H1 (cell line): ENCODE data around the gene MRPL1. TPM values are rescaled to one million over a fixed set of nuclear protein-coding genes. Genes with fewer than 3 reads are reported as not detected.
"Not testable (repeated sequence)": the region's sequence is repeated elsewhere in the genome, so short reads cannot be mapped to it uniquely, and the experiment has no call there.

Experiments used
- CTCF ChIA-PET: fragments of 300-600 bp; sonication (Branson Sonifier 250); formaldehyde crosslinking; loops from one replicate; lab custom pipeline; 2021; ENCODE audit not compliant: partially characterized antibody; lab: Charles Lee
- POLR2A ChIA-PET: fragments of 300-600 bp; sonication (Branson Sonifier 250); formaldehyde crosslinking; loops from one replicate; lab custom pipeline; 2021; ENCODE audit warnings: inconsistent platforms; ENCODE audit not compliant: partially characterized antibody; lab: Charles Lee
- DNase-seq, 2 experiments: peaks; one replicate each; pipeline versions ENCODE4 v3.0.0 to v3.0.0-alpha.2; 2010 to 2022; ENCODE audit warnings: low spot score in 2 of 2, low read depth in 1 of 2, mixed read lengths in 1 of 2
- FAIRE-seq: peaks from 2 replicates; lab custom pipeline; 2011; peaks lifted over from hg19 to GRCh38; lab: Jason Lieb, UNC
- H2AFZ ChIP-seq: 2 replicates; pipeline ENCODE4 v1.8.1; 2012; ENCODE audit warnings: low read length, inconsistent platforms
- H2AK5ac ChIP-seq: 2 replicates; pipeline ENCODE4 v1.6.1; 2013; ENCODE audit warnings: low read depth, low read length
- H2BK120ac ChIP-seq: replicated peaks from 2 replicates; pipeline ENCODE3; 2013; ENCODE audit warnings: low read depth, low read length, inconsistent platforms
- H2BK12ac ChIP-seq: 2 replicates; pipeline ENCODE4 v1.6.1; 2013; ENCODE audit warnings: low read depth, low read length
- H2BK15ac ChIP-seq: 2 replicates; pipeline ENCODE4 v1.6.1; 2013; ENCODE audit warnings: low read length
- H2BK20ac ChIP-seq: 2 replicates; pipeline ENCODE4 v1.6.1; 2013; ENCODE audit warnings: low read length
- H2BK5ac ChIP-seq: 2 replicates; pipeline ENCODE4 v1.6.1; 2013; ENCODE audit warnings: low read depth, low read length
- H3K14ac ChIP-seq: 2 replicates; pipeline ENCODE4 v1.6.1; 2013; ENCODE audit warnings: inconsistent platforms; ENCODE audit not compliant: insufficient read length
- H3K18ac ChIP-seq: 2 replicates; pipeline ENCODE4 v1.6.1; 2013; ENCODE audit warnings: low read length; ENCODE audit errors: extremely low read depth
- H3K23ac ChIP-seq: 2 replicates; pipeline ENCODE4 v1.6.1; 2013; ENCODE audit warnings: inconsistent platforms; ENCODE audit not compliant: insufficient read length
- H3K23me2 ChIP-seq: 2 replicates; pipeline ENCODE4 v1.6.1; 2013; ENCODE audit warnings: low read depth, low read length
- H3K27ac ChIP-seq: 2 replicates; pipeline ENCODE4 v1.6.1; 2011; ENCODE audit warnings: low read depth, low read length, inconsistent platforms
- H3K27me3 ChIP-seq, 4 experiments: replicated peaks in 1 of 4; 1 replicate in 1 of 4; 2 replicates in 3 of 4; pipeline versions ENCODE4 v1.6.1 to v1.8.1; 2011 to 2013; ENCODE audit warnings: low read length in 3 of 4, mild to moderate bottlenecking in 3 of 4, inconsistent platforms in 2 of 4, mixed read lengths in 2 of 4, moderate library complexity in 1 of 4; ENCODE audit not compliant: control insufficient read depth in 3 of 4, insufficient read depth in 3 of 4; ENCODE audit errors: extremely low read depth in 1 of 4
- H3K36me3 ChIP-seq, 4 experiments: 2 replicates each; pipeline versions ENCODE4 v1.6.1 to v1.8.1; 2011 to 2013; ENCODE audit warnings: mild to moderate bottlenecking in 4 of 4, low read length in 3 of 4, moderate library complexity in 2 of 4, control low read depth in 1 of 4, inconsistent platforms in 1 of 4; ENCODE audit not compliant: insufficient read depth in 4 of 4, control insufficient read depth in 2 of 4
- H3K4ac ChIP-seq: replicated peaks from 2 replicates; pipeline ENCODE3; 2013; ENCODE audit warnings: low read length, low read depth, mixed read lengths, inconsistent platforms; ENCODE audit not compliant: insufficient read length
- H3K4me1 ChIP-seq, 4 experiments: replicated peaks in 1 of 4; 1 replicate in 1 of 4; 2 replicates in 3 of 4; pipeline versions ENCODE4 v1.6.1 to v1.8.1; 2011 to 2013; ENCODE audit warnings: low read length in 3 of 4, inconsistent platforms in 2 of 4, mixed read lengths in 1 of 4; ENCODE audit not compliant: insufficient read depth in 4 of 4, control insufficient read depth in 3 of 4
- H3K4me2 ChIP-seq, 2 experiments: 2 replicates each; pipeline versions ENCODE4 v1.6.1 to v1.8.1; 2011 to 2013; ENCODE audit warnings: low read depth in 2 of 2, low read length in 2 of 2, control low read depth in 1 of 2, inconsistent platforms in 1 of 2, mild to moderate bottlenecking in 1 of 2; ENCODE audit not compliant: insufficient read depth in 1 of 2
- H3K4me3 ChIP-seq, 4 experiments: fragments of 200-600, 300-600 bp in 1 of 4; sonication (generic), shearing (Covaris generic), sonication (Bioruptor Twin) in 1 of 4; 2 replicates each; pipeline versions ENCODE4 v1.5.1 to v1.8.1; 2011 to 2016; ENCODE audit warnings: low read length in 4 of 4, low read depth in 3 of 4, control low read depth in 2 of 4, inconsistent platforms in 2 of 4, mild to moderate bottlenecking in 2 of 4, mixed read lengths in 1 of 4, moderate library complexity in 1 of 4; ENCODE audit not compliant: insufficient read depth in 2 of 4; ENCODE audit errors: extremely low read depth in 1 of 4
- H3K56ac ChIP-seq: replicated peaks from 2 replicates; pipeline ENCODE3; 2013; ENCODE audit warnings: low read depth, mild to moderate bottlenecking, mixed read lengths, low read length, inconsistent platforms; ENCODE audit not compliant: insufficient read length
- H3K79me1 ChIP-seq: 2 replicates; pipeline ENCODE4 v1.6.1; 2013; ENCODE audit warnings: low read depth, low read length, control low read depth
- H3K79me2 ChIP-seq, 2 experiments: 2 replicates each; pipeline versions ENCODE4 v1.6.1 to v1.8.1; 2012 to 2013; ENCODE audit warnings: low read length in 2 of 2, mild to moderate bottlenecking in 2 of 2, inconsistent platforms in 1 of 2; ENCODE audit not compliant: insufficient read depth in 2 of 2, control insufficient read depth in 1 of 2
- H3K9ac ChIP-seq, 4 experiments: replicated peaks in 1 of 4; 1 replicate in 1 of 4; 2 replicates in 3 of 4; pipeline versions ENCODE4 v1.6.1 to v1.8.1; 2011 to 2013; ENCODE audit warnings: low read depth in 3 of 4, low read length in 3 of 4, control low read depth in 2 of 4, mild to moderate bottlenecking in 2 of 4, moderate library complexity in 2 of 4, inconsistent platforms in 1 of 4; ENCODE audit errors: extremely low read depth in 1 of 4
- H3K9me3 ChIP-seq, 2 experiments: 2 replicates each; pipeline versions ENCODE4 v1.6.1 to v1.8.1; 2012 to 2013; ENCODE audit warnings: mild to moderate bottlenecking in 2 of 2, moderate library complexity in 2 of 2, control low read depth in 1 of 2, inconsistent platforms in 1 of 2, low read depth in 1 of 2, low read length in 1 of 2, mixed read lengths in 1 of 2; ENCODE audit not compliant: insufficient read depth in 2 of 2
- H4K20me1 ChIP-seq, 2 experiments: replicated peaks in 1 of 2; 2 replicates each; pipeline versions ENCODE3 to v1.8.1; 2011 to 2013; ENCODE audit warnings: inconsistent platforms in 2 of 2, low read length in 2 of 2, mild to moderate bottlenecking in 1 of 2; ENCODE audit not compliant: insufficient read depth in 2 of 2, control insufficient read depth in 1 of 2
- H4K5ac ChIP-seq: 2 replicates; pipeline ENCODE4 v1.6.1; 2013; ENCODE audit warnings: low read length, low read depth, mixed read lengths, inconsistent platforms; ENCODE audit not compliant: insufficient read length
- H4K8ac ChIP-seq: 2 replicates; pipeline ENCODE4 v1.8.0; 2013; ENCODE audit warnings: mild to moderate bottlenecking, moderate library complexity, low read length, inconsistent platforms; ENCODE audit not compliant: insufficient read depth; ENCODE audit errors: extremely low read depth
- H4K91ac ChIP-seq: replicated peaks from 2 replicates; pipeline ENCODE3; 2013; ENCODE audit warnings: low read length, mixed read lengths, inconsistent platforms; ENCODE audit not compliant: insufficient read length
- WGBS, 2 experiments: shearing (Covaris generic) in 1 of 2; methylation state at CpG; one replicate each; pipeline versions ENCODE4 v1.1.6 to v1.1.7; 2013 to 2015; ENCODE audit warnings: low lambda C conversion rate in 2 of 2, mixed read lengths in 2 of 2, inconsistent platforms in 1 of 2, low coverage in 1 of 2, missing lambda C conversion rate in 1 of 2; ENCODE audit not compliant: insufficient replicate concordance in 2 of 2, insufficient coverage in 1 of 2, insufficient read length in 1 of 2; ENCODE audit errors: extremely low coverage in 1 of 2, missing lambda C conversion rate in 1 of 2; 5-methylcytosine and 5-hydroxymethylcytosine counted together
- polyA plus RNA-seq, 7 experiments: library from polyadenylated mRNA; depleted of rRNA in 3 of 7; stranded (reverse) in 5 of 7; unstranded in 2 of 7; fragments of >200 nt in 5 of 7; fragments of 200-250 nt in 2 of 7; gene quantifications; 1 replicate in 5 of 7; 2 replicates in 1 of 7; 4 replicates in 1 of 7; pipeline versions ENCODE4 v1.2.1 to v1.2.3, GENCODE V29; 2011 to 2013; ENCODE audit warnings: missing spikeins in 2 of 7, mixed read lengths in 2 of 7
- total RNA-seq: library from RNA; stranded (reverse); fragmentation: NEBNext Ultra II Directional; extraction: Animal tissue kit (Norgen Biotek cat#: 25700); gene quantifications from 2 replicates; pipeline ENCODE4 v1.2.1, GENCODE V29; 2021

MRPL1 gene
- total and polyA plus RNA-seq, 2 of the 8 experiments (the other 6 are each of a cell fraction or from before 2014, with no cell fraction given): 9.6 to 37.0 TPM

DNA sequence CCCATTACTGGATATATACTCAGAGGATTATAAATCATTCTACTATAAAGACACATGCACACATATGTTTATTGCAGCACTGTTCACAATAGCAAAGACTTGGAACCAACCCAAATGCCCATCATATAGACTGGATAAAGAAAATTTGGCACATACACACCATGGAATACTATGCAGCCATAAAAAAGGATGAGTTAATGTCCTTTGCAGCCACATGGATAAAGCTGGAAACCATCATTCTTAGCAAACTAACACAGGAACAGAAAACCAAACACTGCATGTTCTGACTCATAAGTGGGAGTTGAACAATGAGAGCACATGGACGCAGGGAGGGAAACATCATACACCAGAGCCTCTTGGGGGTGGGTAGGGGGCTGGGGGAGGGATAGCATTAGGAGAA is 111.0 kb downstream of the MRPL1 start:
- H3K79me1 ChIP-seq, H3K4me3 ChIP-seq, H3K18ac ChIP-seq, H3K56ac ChIP-seq, DNase-seq, H2BK12ac ChIP-seq, H4K91ac ChIP-seq, H4K8ac ChIP-seq, H3K4me2 ChIP-seq, H3K79me2 ChIP-seq, POLR2A ChIA-PET, H3K14ac ChIP-seq, H2BK20ac ChIP-seq, H3K36me3 ChIP-seq, H3K4ac ChIP-seq, H3K23me2 ChIP-seq, H2BK5ac ChIP-seq, H4K20me1 ChIP-seq, H3K23ac ChIP-seq, H3K9me3 ChIP-seq, H4K5ac ChIP-seq, H3K27ac ChIP-seq, H3K9ac ChIP-seq, H2BK120ac ChIP-seq, H2AK5ac ChIP-seq, H3K4me1 ChIP-seq, H2BK15ac ChIP-seq, H2AFZ ChIP-seq, H3K27me3 ChIP-seq, FAIRE-seq: not testable (repeated sequence)
- 83% methylated on average over 1 of the region's 1 CpG; no CpG with 5 or more reads in 1 of the 2 experiments for WGBS, 2 experiments
- CTCF ChIA-PET: interaction anchor here (0.7 kb wide), 1 partner anchor 82 kb away, joined by 3 read pairs; no protein-coding TSS in a partner anchor

DNA sequence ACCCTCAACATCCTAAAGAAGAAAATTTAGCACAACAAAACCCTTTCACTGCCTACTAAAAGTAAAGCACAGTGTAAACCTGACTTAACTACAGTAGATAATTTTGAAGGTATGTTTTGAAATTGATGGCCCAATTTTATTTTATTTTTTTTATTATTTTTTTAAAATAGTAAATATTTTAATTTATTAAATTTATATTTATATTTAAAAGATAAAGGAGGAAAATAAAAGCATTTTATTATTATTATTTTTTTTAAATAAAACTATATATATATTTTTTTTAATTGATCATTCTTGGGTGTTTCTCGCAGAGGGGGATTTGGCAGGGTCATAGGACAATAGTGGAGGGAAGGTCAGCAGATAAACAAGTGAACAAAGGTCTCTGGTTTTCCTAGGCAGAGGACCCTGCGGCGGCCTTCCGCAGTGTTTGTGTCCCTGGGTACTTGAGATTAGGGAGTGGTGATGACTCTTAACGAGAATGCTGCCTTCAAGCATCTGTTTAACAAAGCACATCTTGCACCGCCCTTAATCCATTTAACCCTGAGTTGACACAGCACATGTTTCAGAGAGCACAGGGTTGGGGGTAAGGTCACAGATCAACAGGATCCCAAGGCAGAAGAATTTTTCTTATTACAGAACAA is 120.4 kb downstream of the MRPL1 start:
- not testable (repeated sequence) for H3K4ac ChIP-seq, H3K9ac ChIP-seq, H2BK15ac ChIP-seq, H2BK5ac ChIP-seq, H2AK5ac ChIP-seq, H4K20me1 ChIP-seq, H2BK20ac ChIP-seq, H3K36me3 ChIP-seq, H4K5ac ChIP-seq, H3K27me3 ChIP-seq, H3K23ac ChIP-seq, H3K4me2 ChIP-seq, DNase-seq, H2AFZ ChIP-seq, H4K8ac ChIP-seq, H3K14ac ChIP-seq, H3K27ac ChIP-seq, H3K23me2 ChIP-seq, H2BK12ac ChIP-seq, H4K91ac ChIP-seq, H3K56ac ChIP-seq, H3K18ac ChIP-seq, FAIRE-seq, H3K79me1 ChIP-seq, H2BK120ac ChIP-seq, H3K4me3 ChIP-seq, H3K79me2 ChIP-seq, H3K4me1 ChIP-seq
- peaks cover 0 to 12% of the 10 kb centered on the region in 2 experiments; a peak in 1 of 4 replicates for H3K9me3 ChIP-seq
- POLR2A ChIA-PET: interaction anchor here (1.2 kb wide), 1 partner anchor 121 kb away, joined by 3 read pairs; no protein-coding TSS in a partner anchor
- WGBS, 2 experiments: 92% methylated on average over 6 of the region's 6 CpGs; no CpG with 5 or more reads in 1 of the 2 experiments
- CTCF ChIA-PET: interaction anchor here (1.5 kb wide), 1 partner anchor 30 kb away, joined by 3 read pairs; no protein-coding TSS in a partner anchor
